Measurements from ENCODE around the gene KRTAP10-4.

- TF ChIP-seq CTCF (IDR thresholded peaks at IDR 0.05) (no peak), POLR2A (IDR thresholded peaks at IDR 0.05) (no peak)
Measured at GRCh38 chr21:44599264-44600029, 25.9 kb downstream of the KRTAP10-4 start.
